ENCODE results near the gene GAS5.

Gene GAS5

GRCh38 chr1:173888749-173889148, 21.0 kb upstream of the GAS5 start:
- Histone ChIP-seq H3K27me3 (ENCODE audit: control insufficient read depth in 3 of 3, insufficient read depth in 3 of 3, low read depth in 1 of 3, low read length in 3 of 3) (no peaks in the 10 kb centered on the region), H2AFZ (ENCODE audit: low read length) (no peak overlapping the region), H3K9ac (ENCODE audit: low read depth, low read length, poor library complexity) (no peak overlapping the region), H3K4me3 (ENCODE audit: low read length in 2 of 2) (no peak overlapping the region), H2BK120ac (ENCODE audit: low read depth, low read length) (no peak overlapping the region), H2BK15ac (ENCODE audit: low read length) (no peak overlapping the region), H3K14ac (ENCODE audit: low read length) (no peak overlapping the region), H2AK5ac (ENCODE audit: low read depth, low read length) (no peak overlapping the region), H4K91ac (ENCODE audit: low read depth, low read length, poor library complexity) (no peak overlapping the region), H3K4me2 (ENCODE audit: insufficient read depth, low read length, poor library complexity, severe bottlenecking) (no peak overlapping the region), H3K9me3 (replicated peaks in 1 of 2; ENCODE audit: control insufficient read depth in 2 of 2, insufficient read depth in 1 of 2, low read depth in 1 of 2, low read length in 2 of 2) (no peaks in the 10 kb centered on the region), H2BK12ac (ENCODE audit: low read length) (no peak overlapping the region), H3K36me3 (replicated peaks in 1 of 2; ENCODE audit: control insufficient read depth in 2 of 2, insufficient read depth in 2 of 2, low read length in 2 of 2) (peaks cover 12 to 75% of the 10 kb centered on the region in 2 donors), H3K4ac (ENCODE audit: low read length) (no peak overlapping the region), H3K27ac (replicated peaks; ENCODE audit: low read length) (no peak overlapping the region), H3K79me1 (ENCODE audit: low read depth, low read length) (no peaks in the 10 kb centered on the region), H3K4me1 (ENCODE audit: control insufficient read depth in 2 of 2, insufficient read depth in 1 of 2, low read depth in 1 of 2, low read length in 2 of 2) (peaks cover 0 to 2% of the 10 kb centered on the region in 2 donors), H2BK5ac (ENCODE audit: low read length) (no peak overlapping the region), H3K18ac (ENCODE audit: low read length) (no peak overlapping the region), H4K8ac (ENCODE audit: low read depth, low read length) (no peak overlapping the region), H3K23ac (ENCODE audit: low read depth, low read length, poor library complexity) (no peak overlapping the region)
- DNase-seq (ENCODE audit: low spot score) = no peak

- no peak overlapping the region for H2BK5ac ChIP-seq (ENCODE audit: low read length)
- H3K27ac ChIP-seq (replicated peaks; ENCODE audit: low read length) = no peak overlapping the region
- H3K9ac ChIP-seq (ENCODE audit: low read depth, low read length, poor library complexity) = no peak overlapping the region
- no peak overlapping the region for H4K91ac ChIP-seq (ENCODE audit: low read depth, low read length, poor library complexity)
- H3K79me1 ChIP-seq (ENCODE audit: low read depth, low read length) = no peaks in the 10 kb centered on the region
- H3K4me2 ChIP-seq (ENCODE audit: insufficient read depth, low read length, poor library complexity, severe bottlenecking) = no peak overlapping the region
- no peaks in the 10 kb centered on the region for H3K9me3 ChIP-seq (replicated peaks in 1 of 2; ENCODE audit: control insufficient read depth in 2 of 2, insufficient read depth in 1 of 2, low read depth in 1 of 2, low read length in 2 of 2)
- no peak overlapping the region for H2BK120ac ChIP-seq (ENCODE audit: low read depth, low read length)
- WGBS, 2 donors (ENCODE audit: extremely low coverage in 2 of 2, insufficient read length in 2 of 2, insufficient replicate concordance in 1 of 2) = no CpG with 5 or more reads among the region's 2 CpGs
- no peak overlapping the region for H2AK5ac ChIP-seq (ENCODE audit: low read depth, low read length)
- no peak overlapping the region for H3K4me3 ChIP-seq (ENCODE audit: low read length in 2 of 2)
- H3K36me3 ChIP-seq (replicated peaks in 1 of 2; ENCODE audit: control insufficient read depth in 2 of 2, insufficient read depth in 2 of 2, low read length in 2 of 2) = peaks cover 12 to 64% of the 10 kb centered on the region in 2 donors
- H3K27me3 ChIP-seq (ENCODE audit: control insufficient read depth in 3 of 3, insufficient read depth in 3 of 3, low read depth in 1 of 3, low read length in 3 of 3) = no peaks in the 10 kb centered on the region
- H4K8ac ChIP-seq (ENCODE audit: low read depth, low read length) = no peak overlapping the region
- peaks cover 0 to 2% of the 10 kb centered on the region in 2 donors for H3K4me1 ChIP-seq (ENCODE audit: control insufficient read depth in 2 of 2, insufficient read depth in 1 of 2, low read depth in 1 of 2, low read length in 2 of 2)
- no peak overlapping the region for H3K14ac ChIP-seq (ENCODE audit: low read length)
- H3K23ac ChIP-seq (ENCODE audit: low read depth, low read length, poor library complexity) = no peak overlapping the region
- DNase-seq (ENCODE audit: low spot score) = no peak
- H2AFZ ChIP-seq (ENCODE audit: low read length) = no peak overlapping the region
- H3K18ac ChIP-seq (ENCODE audit: low read length) = no peak overlapping the region
- no peak overlapping the region for H2BK15ac ChIP-seq (ENCODE audit: low read length)
- H3K4ac ChIP-seq (ENCODE audit: low read length) = no peak overlapping the region
- H2BK12ac ChIP-seq (ENCODE audit: low read length) = no peak overlapping the region
These were observed 19.8 kb upstream of the GAS5 start for GRCh38 chr1:173887627-173888026.

- H4K8ac ChIP-seq (ENCODE audit: low read depth, low read length) = no peak overlapping the region
- no peak overlapping the region for H2AFZ ChIP-seq (ENCODE audit: low read length)
- no peak overlapping the region for H2BK5ac ChIP-seq (ENCODE audit: low read length)
- no peak overlapping the region for H3K4ac ChIP-seq (ENCODE audit: low read length)
- H4K91ac ChIP-seq (ENCODE audit: low read depth, low read length, poor library complexity) = no peak overlapping the region
- peaks cover 12 to 61% of the 10 kb centered on the region in 2 donors for H3K36me3 ChIP-seq (replicated peaks in 1 of 2; ENCODE audit: control insufficient read depth in 2 of 2, insufficient read depth in 2 of 2, low read length in 2 of 2)
- no peak for DNase-seq (ENCODE audit: low spot score)
- no peak overlapping the region for H3K9ac ChIP-seq (ENCODE audit: low read depth, low read length, poor library complexity)
- no peak overlapping the region for H3K4me3 ChIP-seq (ENCODE audit: low read length in 2 of 2)
- H2AK5ac ChIP-seq (ENCODE audit: low read depth, low read length) = no peak overlapping the region
- H3K4me1 ChIP-seq (ENCODE audit: control insufficient read depth in 2 of 2, insufficient read depth in 1 of 2, low read depth in 1 of 2, low read length in 2 of 2) = peaks cover 0 to 2% of the 10 kb centered on the region in 2 donors
- no peak overlapping the region for H2BK120ac ChIP-seq (ENCODE audit: low read depth, low read length)
- H3K27ac ChIP-seq (replicated peaks; ENCODE audit: low read length) = no peak overlapping the region
- WGBS, 2 donors (ENCODE audit: extremely low coverage in 2 of 2, insufficient read length in 2 of 2, insufficient replicate concordance in 1 of 2) = no CpG with 5 or more reads among the region's 4 CpGs
- H3K79me1 ChIP-seq (ENCODE audit: low read depth, low read length) = no peaks in the 10 kb centered on the region
- H3K9me3 ChIP-seq (replicated peaks in 1 of 2; ENCODE audit: control insufficient read depth in 2 of 2, insufficient read depth in 1 of 2, low read depth in 1 of 2, low read length in 2 of 2) = no peaks in the 10 kb centered on the region
- no peak overlapping the region for H3K14ac ChIP-seq (ENCODE audit: low read length)
- H3K27me3 ChIP-seq (ENCODE audit: control insufficient read depth in 3 of 3, insufficient read depth in 3 of 3, low read depth in 1 of 3, low read length in 3 of 3) = no peaks in the 10 kb centered on the region
- H2BK12ac ChIP-seq (ENCODE audit: low read length) = no peak overlapping the region
- H3K4me2 ChIP-seq (ENCODE audit: insufficient read depth, low read length, poor library complexity, severe bottlenecking) = no peak overlapping the region
- H3K23ac ChIP-seq (ENCODE audit: low read depth, low read length, poor library complexity) = no peak overlapping the region
- no peak overlapping the region for H3K18ac ChIP-seq (ENCODE audit: low read length)
- no peak overlapping the region for H2BK15ac ChIP-seq (ENCODE audit: low read length)
These were observed 19.2 kb upstream of the GAS5 start for GRCh38 chr1:173886746-173887611.

GRCh38 chr1:173884701-173885100, 16.9 kb upstream of the GAS5 start:
- no peak overlapping the region for H3K4ac ChIP-seq (ENCODE audit: low read length)
- H2AFZ ChIP-seq (ENCODE audit: low read length) = no peak overlapping the region
- no peaks in the 10 kb centered on the region for H3K27me3 ChIP-seq (ENCODE audit: control insufficient read depth in 3 of 3, insufficient read depth in 3 of 3, low read depth in 1 of 3, low read length in 3 of 3)
- peaks cover 12 to 52% of the 10 kb centered on the region in 2 donors for H3K36me3 ChIP-seq (replicated peaks in 1 of 2; ENCODE audit: control insufficient read depth in 2 of 2, insufficient read depth in 2 of 2, low read length in 2 of 2)
- H3K27ac ChIP-seq (replicated peaks; ENCODE audit: low read length) = no peak overlapping the region
- WGBS, 2 donors (ENCODE audit: extremely low coverage in 2 of 2, insufficient read length in 2 of 2, insufficient replicate concordance in 1 of 2) = no CpG with 5 or more reads among the region's 5 CpGs
- H4K91ac ChIP-seq (ENCODE audit: low read depth, low read length, poor library complexity) = no peak overlapping the region
- no peaks in the 10 kb centered on the region for H3K9me3 ChIP-seq (replicated peaks in 1 of 2; ENCODE audit: control insufficient read depth in 2 of 2, insufficient read depth in 1 of 2, low read depth in 1 of 2, low read length in 2 of 2)
- H3K4me3 ChIP-seq (ENCODE audit: low read length in 2 of 2) = no peak overlapping the region
- no peak overlapping the region for H2BK12ac ChIP-seq (ENCODE audit: low read length)
- DNase-seq (ENCODE audit: low spot score) = no peak
- no peak overlapping the region for H3K9ac ChIP-seq (ENCODE audit: low read depth, low read length, poor library complexity)
- H4K8ac ChIP-seq (ENCODE audit: low read depth, low read length) = no peak overlapping the region
- H3K79me1 ChIP-seq (ENCODE audit: low read depth, low read length) = no peaks in the 10 kb centered on the region
- H3K14ac ChIP-seq (ENCODE audit: low read length) = no peak overlapping the region
- H2BK5ac ChIP-seq (ENCODE audit: low read length) = no peak overlapping the region
- peaks cover 0 to 2% of the 10 kb centered on the region in 2 donors for H3K4me1 ChIP-seq (ENCODE audit: control insufficient read depth in 2 of 2, insufficient read depth in 1 of 2, low read depth in 1 of 2, low read length in 2 of 2)
- H2BK15ac ChIP-seq (ENCODE audit: low read length) = no peak overlapping the region
- no peak overlapping the region for H3K23ac ChIP-seq (ENCODE audit: low read depth, low read length, poor library complexity)
- H2BK120ac ChIP-seq (ENCODE audit: low read depth, low read length) = no peak overlapping the region
- no peak overlapping the region for H3K18ac ChIP-seq (ENCODE audit: low read length)
- H3K4me2 ChIP-seq (ENCODE audit: insufficient read depth, low read length, poor library complexity, severe bottlenecking) = no peak overlapping the region
- no peak overlapping the region for H2AK5ac ChIP-seq (ENCODE audit: low read depth, low read length)

All from neuronal stem cell (in vitro differentiated cells).